GM13977 (cell line): ENCODE results near the gene DSN1.

ENCODE experiments used
- DNase-seq: peaks from one replicate; pipeline ENCODE4 v3.0.0; 2012; ENCODE audit warnings: low spot score
- CTCF ChIP-seq: IDR thresholded peaks from 2 replicates; pipeline ENCODE4 v1.5.1; 2012; ENCODE audit warnings: mild to moderate bottlenecking, control low read depth; ENCODE audit not compliant: insufficient read depth; ENCODE audit errors: extremely low read depth, missing control alignments
- in situ Hi-C: fragments of 300-500 bp; cut with MboI; formaldehyde crosslinking; loops from one replicate; pipeline ENCODE4 v1.12.0; 2022; ENCODE audit warnings: low sequenced_read_pairs, low pct_unique_long_range_greater_than_20kb, mixed read lengths, inconsistent platforms; ENCODE audit not compliant: unreplicated experiment

Gene DSN1

GRCh38 chr20:36773597-36774390, at the start of gene DSN1:
TSS of gene DSN1 (minus strand) at chr20:36773763. CDS start at chr20:36771458, 2,305 bp downstream.
- TF ChIP-seq CTCF: no peak
- DNase-seq: peak; percentile 97
- in situ Hi-C loops: no loop called here

- TF ChIP-seq CTCF: no peak
- DNase-seq: no peak
- in situ Hi-C loops: no loop called here
Measured at GRCh38 chr20:36823121-36823520, 49.6 kb upstream of the DSN1 start.

- no peak for TF ChIP-seq CTCF
- DNase-seq: no peak
- in situ Hi-C loops: no loop called here
Measured at GRCh38 chr20:36821964-36822437, 48.4 kb upstream of the DSN1 start.

- in situ Hi-C loops: no loop called here
- no peak for TF ChIP-seq CTCF
- no peak for DNase-seq
Measured at GRCh38 chr20:36820928-36821327, 47.4 kb upstream of the DSN1 start.

GRCh38 chr20:36820073-36820472, 46.5 kb upstream of the DSN1 start:
- no peak for TF ChIP-seq CTCF
- in situ Hi-C loops: no loop called here
- no peak for DNase-seq

- in situ Hi-C loops: no loop called here
- DNase-seq: no peak
- TF ChIP-seq CTCF: no peak
Measured at GRCh38 chr20:36819659-36820058, 46.1 kb upstream of the DSN1 start.
